Esophagus muscularis mucosa (tissue), 4 donors: ENCODE results near the gene DIAPH1. TPM values are rescaled to one million over a fixed set of nuclear protein-coding genes. Genes with fewer than 3 reads are reported as not detected.

ENCODE experiments used
- DNase-seq: peaks from one replicate; pipeline ENCODE4 v3.0.0-alpha.2; 2017; ENCODE audit errors: extremely low spot score
- H3K27ac ChIP-seq, 4 donors: fragments of 200-600 bp; sonication (generic); replicated peaks in 1 of 4; 1 replicate in 3 of 4; 2 replicates in 1 of 4; pipeline ENCODE4 v1.5.1; 2016 to 2019; ENCODE audit warnings: mild to moderate bottlenecking in 1 of 4
- H3K27me3 ChIP-seq, 4 donors: fragments of 200-600 bp; sonication (generic); one replicate each; pipeline versions ENCODE4 v1.5.1 to v1.6.0; 2016 to 2019
- H3K36me3 ChIP-seq, 4 donors: fragments of 200-600 bp; sonication (generic); one replicate each; pipeline ENCODE4 v1.5.1; 2016 to 2019
- H3K4me1 ChIP-seq, 4 donors: fragments of 200-600 bp; sonication (generic); one replicate each; pipeline ENCODE4 v1.5.1; 2016 to 2019
- H3K4me3 ChIP-seq, 4 donors: fragments of 200-600 bp; sonication (generic); 1 replicate in 2 of 4; 2 replicates in 2 of 4; pipeline ENCODE4 v1.5.1; 2016 to 2019; ENCODE audit warnings: mild to moderate bottlenecking in 4 of 4, moderate library complexity in 1 of 4
- H3K9me3 ChIP-seq, 4 donors: fragments of 200-600 bp; sonication (generic); 1 replicate in 3 of 4; 2 replicates in 1 of 4; pipeline ENCODE4 v1.5.1; 2016 to 2019
- CTCF ChIP-seq, 3 experiments: fragments of 200-600 bp in 2 of 3; fragments of 450-650 bp in 1 of 3; sonication (generic) in 2 of 3; IDR thresholded peaks; one replicate each; pipeline ENCODE4 v1.5.1; 2017 to 2019; ENCODE audit warnings: antibody characterized with exemption in 3 of 3, mild to moderate bottlenecking in 2 of 3, moderate library complexity in 1 of 3
- EP300 ChIP-seq: sonication (generic); formaldehyde crosslinking; IDR thresholded peaks from one replicate; pipeline ENCODE4 v1.6.1; 2017; ENCODE audit warnings: antibody characterized with exemption
- POLR2A ChIP-seq: fragments of 450-650 bp; IDR thresholded peaks from one replicate; pipeline ENCODE4 v1.6.1; 2017; ENCODE audit warnings: antibody characterized with exemption, moderate library complexity, mild to moderate bottlenecking, low read depth
- POLR2AphosphoS5 ChIP-seq, 2 donors: sonication (generic); formaldehyde crosslinking; IDR thresholded peaks; one replicate each; pipeline ENCODE4 v1.6.1; 2017; ENCODE audit warnings: antibody characterized with exemption in 2 of 2
- WGBS: methylation state at CpG from one replicate; pipeline ENCODE4 v1.1.5; 2018; 5-methylcytosine and 5-hydroxymethylcytosine counted together
- intact Hi-C: fragments of 100-400 bp; cut with DNase I; formaldehyde crosslinking; loops from one replicate; pipeline ENCODE4 v1.15.1; 2023
- total RNA-seq, 4 donors: library from RNA; depleted of rRNA; stranded (reverse); fragments of >200 nt; gene quantifications; one replicate each; pipeline versions ENCODE4 v1.1.0 to v1.2.1, GENCODE V29; 2016

Gene DIAPH1
- total RNA-seq, 4 donors from 2014 or later = 34.1 to 53.0 (median 45.9) TPM

- Histone ChIP-seq H3K27ac (no peak overlapping the region), H3K9me3 (no peaks in the 10 kb centered on the region), H3K4me1 (peaks cover 0 to 7% (median 6%) of the 10 kb centered on the region in 4 donors), H3K36me3 (peaks cover 0 to 68% (median 9%) of the 10 kb centered on the region in 4 donors), H3K27me3 (no peaks in the 10 kb centered on the region), H3K4me3 (no peak overlapping the region)
- intact Hi-C loops = no loop called here
- no peak for TF ChIP-seq EP300
- TF ChIP-seq CTCF (IDR thresholded peaks at IDR 0.05) = no peak
- TF ChIP-seq POLR2A = no peak
- no peak for TF ChIP-seq POLR2AphosphoS5 (IDR thresholded peaks at IDR 0.05)
- 84% methylated on average over 12 of the region's 17 CpGs for WGBS
- DNase-seq = no peak
Observed at GRCh38 chr5:141662028-141662427, 43.2 kb upstream of the DIAPH1 start.

GRCh38 chr5:141657937-141658545 is 39.2 kb upstream of the DIAPH1 start:
- H3K4me1 ChIP-seq = no peaks in the 10 kb centered on the region
- 84% methylated on average over 8 of the region's 8 CpGs for WGBS
- intact Hi-C loops = no loop called here
- H3K27me3 ChIP-seq = no peaks in the 10 kb centered on the region
- H3K27ac ChIP-seq = no peak overlapping the region
- H3K36me3 ChIP-seq = peaks cover 0 to 85% (median 23%) of the 10 kb centered on the region in 4 donors
- no peaks in the 10 kb centered on the region for H3K9me3 ChIP-seq
- no peak for DNase-seq
- TF ChIP-seq CTCF (IDR thresholded peaks at IDR 0.05) = no peak
- H3K4me3 ChIP-seq = no peak overlapping the region

- H3K4me3 ChIP-seq = no peak overlapping the region
- 92% methylated on average over 1 of the region's 1 CpG for WGBS
- no peaks in the 10 kb centered on the region for H3K27me3 ChIP-seq
- no peak overlapping the region for H3K27ac ChIP-seq
- H3K36me3 ChIP-seq = peaks cover 0 to 79% (median 23%) of the 10 kb centered on the region in 4 donors
- intact Hi-C loops = no loop called here
- no peak for DNase-seq
- H3K4me1 ChIP-seq = no peaks in the 10 kb centered on the region
- H3K9me3 ChIP-seq = no peaks in the 10 kb centered on the region
- TF ChIP-seq EP300 (no peak), POLR2A (no peak), POLR2AphosphoS5 (IDR thresholded peaks at IDR 0.05) (no peak), CTCF (IDR thresholded peaks at IDR 0.05) (no peak)
Observed at GRCh38 chr5:141657404-141657803, 38.6 kb upstream of the DIAPH1 start.

- intact Hi-C loops = no loop called here
Observed at GRCh38 chr5:141656396-141656795, 37.6 kb upstream of the DIAPH1 start.

More at GRCh38 chr5:141656396-141656795, 37.6 kb upstream of the DIAPH1 start:
- H3K27ac ChIP-seq = no peak overlapping the region
- H3K27me3 ChIP-seq = no peaks in the 10 kb centered on the region
- no peaks in the 10 kb centered on the region for H3K9me3 ChIP-seq
- no peak for DNase-seq
- peaks cover 0 to 69% (median 19%) of the 10 kb centered on the region in 4 donors for H3K36me3 ChIP-seq
- TF ChIP-seq POLR2AphosphoS5 (IDR thresholded peaks at IDR 0.05) (no peak), CTCF (IDR thresholded peaks at IDR 0.05) (no peak), EP300 (no peak), POLR2A (no peak)
- WGBS = 100% methylated on average over 5 of the region's 9 CpGs
- peaks cover 5 to 6% (median 6%) of the 10 kb centered on the region in 4 donors for H3K4me1 ChIP-seq
- no peak overlapping the region for H3K4me3 ChIP-seq
